ENCODE data around the gene TMEM141.

Gene TMEM141

DNA sequence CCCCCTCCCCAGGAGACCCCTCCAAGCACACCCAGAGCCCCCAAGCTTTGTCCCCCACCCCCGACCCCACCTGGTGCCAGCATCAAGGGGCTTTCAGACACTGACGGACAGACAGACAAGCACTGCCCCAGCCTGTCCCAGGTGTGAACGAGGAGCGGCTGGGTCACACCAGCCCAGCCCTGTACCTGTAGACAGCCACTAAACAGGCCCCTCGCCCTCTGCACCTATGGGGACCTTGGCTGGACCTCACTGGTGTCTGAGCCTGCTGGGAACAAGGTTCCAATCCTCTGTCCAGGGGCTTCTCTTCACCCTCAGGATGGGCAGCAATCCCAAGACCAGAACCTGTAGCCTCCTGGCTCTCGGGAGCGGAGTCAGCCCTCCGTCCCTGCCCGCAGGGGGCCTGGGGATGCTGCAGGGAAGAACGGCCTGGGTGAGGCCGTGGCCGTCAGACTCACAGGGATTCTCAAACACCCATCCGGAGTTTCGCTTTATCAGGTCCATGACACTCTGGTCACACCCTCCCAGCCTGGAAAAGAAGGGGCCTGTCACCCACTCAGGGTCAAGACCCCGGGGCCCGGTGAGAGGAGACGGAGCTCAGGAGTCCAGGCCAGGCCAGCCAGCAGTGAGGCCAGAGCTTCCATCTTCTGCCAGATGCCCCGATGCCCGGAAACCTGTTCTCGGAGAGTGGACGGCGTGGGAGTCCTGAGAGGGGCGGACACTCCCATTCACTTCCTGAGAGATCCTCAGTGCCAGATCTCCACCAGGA lies 45.6 kb upstream of the TMEM141 start:
- in situ Hi-C loops (cut with MboI; ENCODE audit: low sequenced_read_pairs, unreplicated experiment) = no loop called here
- DNase-seq (ENCODE audit: low spot score) = no peak
- TF ChIP-seq, protein P1, sequence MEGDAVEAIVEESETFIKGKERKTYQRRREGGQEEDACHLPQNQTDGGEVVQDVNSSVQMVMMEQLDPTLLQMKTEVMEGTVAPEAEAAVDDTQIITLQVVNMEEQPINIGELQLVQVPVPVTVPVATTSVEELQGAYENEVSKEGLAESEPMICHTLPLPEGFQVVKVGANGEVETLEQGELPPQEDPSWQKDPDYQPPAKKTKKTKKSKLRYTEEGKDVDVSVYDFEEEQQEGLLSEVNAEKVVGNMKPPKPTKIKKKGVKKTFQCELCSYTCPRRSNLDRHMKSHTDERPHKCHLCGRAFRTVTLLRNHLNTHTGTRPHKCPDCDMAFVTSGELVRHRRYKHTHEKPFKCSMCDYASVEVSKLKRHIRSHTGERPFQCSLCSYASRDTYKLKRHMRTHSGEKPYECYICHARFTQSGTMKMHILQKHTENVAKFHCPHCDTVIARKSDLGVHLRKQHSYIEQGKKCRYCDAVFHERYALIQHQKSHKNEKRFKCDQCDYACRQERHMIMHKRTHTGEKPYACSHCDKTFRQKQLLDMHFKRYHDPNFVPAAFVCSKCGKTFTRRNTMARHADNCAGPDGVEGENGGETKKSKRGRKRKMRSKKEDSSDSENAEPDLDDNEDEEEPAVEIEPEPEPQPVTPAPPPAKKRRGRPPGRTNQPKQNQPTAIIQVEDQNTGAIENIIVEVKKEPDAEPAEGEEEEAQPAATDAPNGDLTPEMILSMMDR (IDR thresholded peaks at IDR 0.05; ENCODE audit: borderline replicate concordance, control extremely low read depth, extremely low read depth, insufficient read depth, missing control alignments) = no peak

DNA sequence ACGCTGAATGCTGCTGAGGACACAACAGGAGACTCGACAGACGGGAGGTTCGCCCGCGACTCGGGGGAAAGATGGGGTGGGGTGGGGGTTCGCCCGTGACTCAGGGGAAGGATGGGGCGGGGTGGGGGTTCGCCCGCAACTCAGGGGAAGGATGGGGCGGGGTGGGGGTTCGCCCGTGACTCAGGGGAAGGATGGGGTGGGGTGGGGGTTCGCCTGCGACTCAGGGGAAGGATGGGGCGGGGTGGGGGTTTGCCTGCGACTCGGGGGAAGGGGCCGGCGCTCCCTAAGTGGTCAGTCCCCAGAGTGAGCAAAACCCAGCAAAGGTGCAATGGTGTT lies 45.0 kb upstream of the TMEM141 start:
- DNase-seq (ENCODE audit: low spot score) = no peak
- TF ChIP-seq, protein P1 (IDR thresholded peaks at IDR 0.05; ENCODE audit: borderline replicate concordance, control extremely low read depth, extremely low read depth, insufficient read depth, missing control alignments) = no peak
- in situ Hi-C loops (cut with MboI; ENCODE audit: low sequenced_read_pairs, unreplicated experiment) = no loop called here

DNA sequence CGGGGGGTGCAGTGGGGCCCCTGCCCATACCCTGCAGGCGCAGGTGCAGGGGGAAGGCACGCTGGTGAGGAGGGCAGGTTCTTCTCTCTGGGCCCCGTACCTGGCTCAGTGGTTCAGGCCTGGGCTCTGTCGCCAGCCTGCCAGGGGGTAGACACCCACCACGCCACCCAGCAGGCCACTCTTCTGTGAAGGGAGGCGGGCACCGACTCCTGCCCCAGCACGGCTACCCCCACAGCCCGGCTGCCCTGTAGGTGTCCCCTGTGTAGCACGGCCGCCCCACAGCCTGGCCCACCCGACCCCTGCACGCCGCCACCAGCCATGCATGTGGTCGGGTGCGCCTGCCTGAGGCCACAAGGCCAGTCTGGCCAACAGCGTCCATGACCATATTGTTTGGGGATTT lies 44.5 kb upstream of the TMEM141 start:
- in situ Hi-C loops (cut with MboI; ENCODE audit: low sequenced_read_pairs, unreplicated experiment) = no loop called here
- TF ChIP-seq, protein P1 (IDR thresholded peaks at IDR 0.05; ENCODE audit: borderline replicate concordance, control extremely low read depth, extremely low read depth, insufficient read depth, missing control alignments) = no peak
- no peak for DNase-seq (ENCODE audit: low spot score)

DNA sequence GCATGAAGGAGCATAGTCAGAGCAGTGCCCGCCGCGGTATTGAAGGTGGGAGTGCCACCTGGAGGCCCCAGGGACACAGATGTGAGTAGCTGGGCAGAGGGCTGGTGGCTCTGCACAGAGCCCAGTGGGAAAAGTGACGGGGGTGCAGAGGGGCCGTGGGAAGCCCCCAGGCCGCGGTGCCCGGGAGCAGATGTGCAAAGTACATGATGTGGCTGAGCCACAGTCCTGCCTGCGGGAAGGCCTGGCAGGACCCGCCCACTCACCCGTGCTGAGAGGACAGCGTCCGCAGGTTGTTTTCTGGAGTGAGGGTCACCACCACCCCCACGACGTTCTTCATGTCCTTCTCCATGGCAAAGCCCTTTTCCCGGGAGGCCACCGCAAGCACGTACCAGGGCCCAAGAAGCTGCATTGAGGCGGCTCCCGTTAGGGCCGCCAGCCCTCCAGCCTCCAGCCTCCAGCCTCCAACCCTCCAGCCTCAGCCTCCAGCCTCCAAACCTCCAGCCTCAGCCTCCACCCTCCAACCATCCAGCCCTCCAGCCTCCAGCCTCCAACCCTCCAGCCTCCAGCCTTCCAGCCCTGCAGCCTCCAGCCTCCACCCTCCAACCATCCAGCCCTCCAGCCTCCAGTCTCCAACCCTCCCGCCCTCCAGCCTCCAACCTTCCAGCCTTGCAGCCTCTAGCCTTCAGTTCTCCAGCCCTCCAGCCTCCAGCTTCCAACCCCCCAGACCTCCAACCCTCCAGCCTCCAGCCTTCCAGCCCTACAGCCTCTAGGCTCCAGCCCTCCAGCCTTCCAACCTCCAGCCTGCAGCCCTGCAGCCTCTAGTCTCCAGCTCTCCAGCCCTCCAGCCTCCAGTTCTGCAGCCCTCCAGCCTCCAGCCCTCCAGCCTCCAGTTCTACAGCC lies 43.7 kb upstream of the TMEM141 start:
- TF ChIP-seq, protein P1 (IDR thresholded peaks at IDR 0.05; ENCODE audit: borderline replicate concordance, control extremely low read depth, extremely low read depth, insufficient read depth, missing control alignments) = no peak
- in situ Hi-C loops (cut with MboI; ENCODE audit: low sequenced_read_pairs, unreplicated experiment) = no loop called here
- no peak for DNase-seq (ENCODE audit: low spot score)

DNA sequence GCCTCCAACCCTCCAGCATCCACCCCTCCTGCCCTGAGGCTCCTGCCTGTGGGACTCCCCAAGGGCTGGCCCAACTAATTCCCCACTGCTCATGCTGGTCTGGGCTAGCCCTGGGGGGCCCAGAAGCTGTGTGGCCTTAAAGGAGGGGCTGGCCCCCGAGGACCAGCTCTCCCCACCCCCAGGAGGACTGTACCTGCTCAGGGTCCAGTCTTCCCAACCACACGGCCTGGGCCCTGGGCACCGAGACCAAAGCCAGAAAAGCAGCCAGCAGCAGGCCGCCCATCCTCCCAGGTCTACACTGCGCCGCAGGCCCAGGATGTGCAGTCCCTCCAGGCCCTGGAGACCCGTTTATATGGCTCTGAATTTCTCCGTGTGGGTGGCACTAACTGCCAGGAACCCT lies 42.9 kb upstream of the TMEM141 start, which contains the start of gene LCN6:
Gene LCN6, minus strand, starts transcription at position 325 of the 400 bp plus-strand sequence. Its CDS starts 42 bp downstream, at position 283.
- in situ Hi-C loops (cut with MboI; ENCODE audit: low sequenced_read_pairs, unreplicated experiment) = no loop called here
- DNase-seq (ENCODE audit: low spot score) = no peak
- TF ChIP-seq, protein P1 (IDR thresholded peaks at IDR 0.05; ENCODE audit: borderline replicate concordance, control extremely low read depth, extremely low read depth, insufficient read depth, missing control alignments) = no peak

DNA sequence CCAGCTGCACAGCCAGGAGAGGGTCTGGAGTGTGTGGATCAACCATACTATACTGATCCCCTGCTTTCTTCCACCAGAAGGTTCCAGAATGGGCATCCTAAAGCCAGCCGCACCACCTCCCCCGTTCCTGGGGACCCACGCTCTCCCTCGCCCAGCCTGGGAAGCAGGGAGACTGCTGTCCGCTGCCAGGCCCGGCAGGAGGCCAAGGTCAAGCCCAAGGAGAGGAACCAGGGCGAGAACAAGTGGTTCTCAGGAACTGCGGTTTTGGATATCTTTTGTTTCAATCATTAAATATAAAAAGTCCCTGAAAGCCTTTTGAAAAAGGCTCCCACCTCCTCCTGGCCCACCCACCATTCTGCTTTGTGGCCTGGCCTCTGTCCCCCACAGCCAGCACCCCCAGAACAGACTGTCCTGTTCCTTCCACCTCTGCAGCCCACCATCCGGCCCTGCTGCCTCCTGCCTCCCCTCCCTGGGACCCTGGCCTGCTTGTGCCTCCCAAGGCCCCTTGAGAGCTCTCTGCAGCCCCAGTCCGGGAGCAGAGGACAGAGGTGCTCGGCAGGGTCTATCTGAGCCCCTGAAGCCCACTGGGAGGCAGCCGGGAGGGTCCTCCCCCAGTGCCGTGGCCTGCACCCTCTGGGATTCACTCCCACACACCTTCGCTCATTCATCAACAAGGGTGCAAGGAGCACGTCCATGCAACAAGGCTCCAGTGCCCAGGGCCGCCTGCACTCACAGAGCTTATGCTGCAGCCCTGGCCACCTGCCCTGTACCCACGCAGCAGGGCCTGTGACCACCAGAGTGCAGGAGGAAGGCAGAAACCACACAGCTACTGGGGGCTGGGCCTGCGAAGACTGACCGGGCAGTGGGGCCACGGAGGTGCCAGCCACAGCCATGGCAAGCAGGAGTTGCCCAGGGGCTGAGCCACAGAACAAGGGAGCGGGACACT lies 42.2 kb upstream of the TMEM141 start:
- TF ChIP-seq, protein P1 (IDR thresholded peaks at IDR 0.05; ENCODE audit: borderline replicate concordance, control extremely low read depth, extremely low read depth, insufficient read depth, missing control alignments) = no peak
- in situ Hi-C loops (cut with MboI; ENCODE audit: low sequenced_read_pairs, unreplicated experiment) = no loop called here
- DNase-seq (ENCODE audit: low spot score) = no peak
